Stimulated activated CD4-positive, alpha-beta T cell treated with anti-CD3 and anti-CD28 coated beads, Interleukin-4, amount 100 ng/mL, for 1 hour (primary cell): ENCODE data around the gene KCNQ5.

Experiments used
- DNase-seq: peaks from one replicate; pipeline ENCODE4 v3.0.0-alpha.2; 2020

The KCNQ5 gene

DNA sequence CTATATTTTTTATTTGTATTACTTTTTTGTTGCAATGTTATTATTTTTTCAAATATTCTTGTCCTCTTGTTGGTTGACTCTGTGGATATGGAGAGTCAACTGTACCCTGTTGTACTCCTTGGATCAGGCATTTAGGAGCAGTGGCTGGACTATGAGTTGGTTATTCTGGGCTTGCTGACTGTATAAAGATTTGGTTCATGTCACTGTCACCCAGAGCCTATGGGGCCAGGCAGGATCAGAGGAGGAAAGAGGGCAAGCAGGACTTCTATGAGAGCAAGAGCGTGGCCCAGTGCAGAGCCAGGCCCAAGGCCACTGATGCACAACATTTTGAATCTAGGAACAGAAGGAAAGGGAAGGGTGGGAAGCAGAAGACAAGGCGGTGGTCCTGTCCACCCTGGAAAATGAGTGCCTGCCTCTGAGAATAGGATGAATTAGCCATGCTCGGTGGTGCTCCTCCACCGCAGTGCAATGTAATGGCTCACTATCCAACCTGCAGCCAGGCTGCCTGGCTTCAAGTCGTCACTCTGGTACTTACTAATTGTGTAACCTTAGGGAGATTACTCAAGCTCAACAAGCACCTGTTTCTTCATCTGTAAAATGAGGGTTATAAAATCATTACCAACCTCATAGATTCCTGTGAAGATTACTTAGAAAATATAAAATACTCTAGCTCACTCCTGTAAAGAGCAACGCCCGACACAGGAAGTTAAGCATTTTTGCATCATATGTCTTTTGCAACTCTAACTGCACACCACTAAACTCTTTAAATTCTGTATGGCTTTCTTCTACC lies 192.1 kb downstream of the KCNQ5 start:
- no peak for DNase-seq

DNA sequence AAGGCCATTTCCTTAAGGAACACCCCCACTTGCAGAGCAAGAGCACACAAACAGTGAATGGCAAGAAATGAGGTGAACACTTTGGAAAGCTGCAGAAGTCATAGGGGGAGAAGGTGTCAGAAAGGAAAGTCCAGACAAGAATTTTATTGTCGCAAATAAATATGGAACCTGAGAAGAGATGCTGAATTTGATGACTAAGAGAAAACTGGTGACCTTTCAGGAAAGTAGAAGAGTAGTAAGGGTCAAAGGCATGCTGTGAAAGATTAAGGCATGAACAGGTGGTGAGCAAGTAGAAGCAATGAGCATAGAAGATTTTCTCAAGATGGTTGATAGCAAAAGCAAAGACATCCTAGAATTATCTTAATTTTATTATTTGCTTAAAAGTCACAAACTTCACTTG lies 194.2 kb downstream of the KCNQ5 start:
- no peak for DNase-seq

GRCh38 chr6:72817208-72817607 lies 195.3 kb downstream of the KCNQ5 start:
- no peak for DNase-seq

- DNase-seq, result no peak
Observed at GRCh38 chr6:72819609-72820008, 197.7 kb downstream of the KCNQ5 start.

- no peak for DNase-seq
Observed at GRCh38 chr6:72820153-72820552, 198.3 kb downstream of the KCNQ5 start.

DNA sequence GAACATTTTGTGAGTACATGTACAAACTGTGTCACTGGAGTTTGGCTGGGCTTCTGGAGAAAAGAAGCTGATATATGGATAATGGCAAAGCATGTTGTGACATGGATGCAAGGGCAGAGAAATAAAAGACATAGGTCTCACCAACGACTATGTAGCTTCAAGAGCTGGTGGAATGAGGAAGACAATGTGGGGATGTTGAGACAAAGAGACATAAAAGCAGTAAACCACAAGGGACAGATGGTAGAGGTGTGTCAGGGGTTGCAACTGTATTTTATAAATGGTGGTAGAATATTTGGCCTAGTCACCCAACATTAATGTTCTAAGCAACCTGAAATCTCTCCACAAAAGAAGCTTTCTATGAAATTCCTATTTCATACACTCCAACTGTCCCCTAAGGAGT lies 199.0 kb downstream of the KCNQ5 start:
- no peak for DNase-seq

- DNase-seq, result no peak
Observed at GRCh38 chr6:72822023-72822422, 200.2 kb downstream of the KCNQ5 start.

DNA sequence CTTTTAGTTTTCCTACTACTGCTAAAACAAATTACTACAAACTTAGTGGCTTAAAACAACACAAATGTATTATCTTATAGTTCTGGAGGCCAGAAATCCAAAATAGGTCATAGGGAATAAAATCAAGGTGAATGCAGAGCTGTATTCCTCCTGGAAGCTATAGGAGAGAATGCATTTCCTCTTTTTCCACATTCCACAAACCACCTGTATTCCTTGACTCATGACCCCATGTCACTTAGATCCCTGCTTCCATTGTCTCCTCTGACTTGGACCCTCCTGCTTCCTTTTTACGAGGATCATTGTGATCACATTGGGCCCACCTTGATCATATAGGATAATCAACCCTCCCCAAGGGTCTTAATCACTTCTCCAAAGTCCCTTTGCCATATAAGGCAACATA lies 200.8 kb downstream of the KCNQ5 start:
- no peak for DNase-seq

DNA sequence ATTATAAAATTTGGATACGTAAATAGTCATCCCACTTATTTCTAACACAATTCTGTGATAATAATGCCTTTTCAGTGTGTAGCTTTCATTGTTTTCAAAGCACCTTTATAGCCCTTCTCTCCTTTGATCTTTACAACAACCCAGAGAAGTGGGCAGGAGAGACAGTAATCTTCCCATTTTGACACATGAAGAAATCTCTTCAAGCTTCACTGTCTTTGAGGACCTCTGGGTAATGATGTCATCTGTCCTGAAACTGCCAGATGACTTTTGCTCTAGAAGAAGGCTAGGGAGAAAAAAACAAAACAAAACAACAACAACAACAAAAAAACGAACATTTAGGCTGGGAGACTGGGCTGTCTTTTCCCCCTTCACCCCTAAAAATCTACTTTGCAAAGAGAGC lies 203.0 kb downstream of the KCNQ5 start:
- DNase-seq, result no peak

- no peak for DNase-seq
Observed at GRCh38 chr6:72825315-72825911, 203.5 kb downstream of the KCNQ5 start.

DNA sequence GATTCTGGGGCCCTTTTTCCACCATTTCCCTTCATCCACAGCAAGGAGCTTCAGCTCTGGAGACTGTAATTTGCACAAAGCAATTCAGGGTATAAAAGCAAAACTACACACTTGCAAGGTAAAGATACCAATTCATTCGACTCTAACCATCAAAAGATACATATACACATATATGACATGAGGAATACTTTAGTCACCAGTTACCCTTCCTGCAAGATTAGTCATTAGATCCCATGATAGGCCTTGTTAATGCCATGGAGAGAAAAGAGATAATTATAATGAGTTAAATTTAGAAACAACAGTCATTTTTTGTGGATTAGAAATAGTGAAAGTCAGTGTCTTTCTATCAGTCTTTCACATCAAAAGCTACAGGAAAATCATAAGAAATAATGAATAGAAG lies 204.2 kb downstream of the KCNQ5 start:
- no peak for DNase-seq

- DNase-seq, result no peak
Observed at GRCh38 chr6:72826744-72827438, 205.0 kb downstream of the KCNQ5 start.

DNA sequence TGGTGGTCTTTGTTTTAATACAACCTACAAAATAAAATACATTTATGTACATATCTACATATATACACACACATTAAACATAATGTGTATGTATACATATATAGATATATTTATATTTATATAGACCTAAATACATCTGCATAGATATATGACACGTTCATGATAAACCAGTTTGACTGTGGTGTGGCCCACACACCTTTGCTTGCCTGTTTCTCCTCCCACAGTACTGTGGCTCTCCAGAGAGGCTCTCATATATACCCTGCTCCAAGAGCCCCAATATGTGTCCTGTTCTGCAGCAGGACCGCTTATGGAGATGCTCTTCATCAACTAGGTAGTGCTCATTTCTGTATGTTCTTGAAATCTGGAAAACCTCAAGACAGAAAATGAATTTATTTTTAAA lies 207.0 kb downstream of the KCNQ5 start:
- DNase-seq, result no peak

DNA sequence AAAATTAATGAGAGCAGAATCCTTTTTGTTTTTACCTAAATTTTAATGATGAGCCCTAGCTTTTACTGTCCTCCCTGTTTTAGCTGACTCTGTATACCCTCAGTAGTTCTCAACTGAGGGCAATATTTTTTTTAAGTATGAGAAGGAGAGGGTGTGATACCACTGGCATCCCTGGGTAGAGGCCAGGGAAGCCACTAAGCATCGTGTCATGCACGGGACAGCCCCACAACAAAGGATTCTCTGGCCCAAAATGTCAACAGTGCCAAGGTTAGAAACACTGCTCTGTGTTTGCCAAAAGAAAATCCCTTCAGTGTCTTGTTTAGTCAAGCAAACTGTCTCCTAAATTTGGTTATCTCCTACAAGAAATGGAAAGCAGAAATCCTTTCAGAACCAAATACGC lies 210.4 kb downstream of the KCNQ5 start:
- no peak for DNase-seq

DNA sequence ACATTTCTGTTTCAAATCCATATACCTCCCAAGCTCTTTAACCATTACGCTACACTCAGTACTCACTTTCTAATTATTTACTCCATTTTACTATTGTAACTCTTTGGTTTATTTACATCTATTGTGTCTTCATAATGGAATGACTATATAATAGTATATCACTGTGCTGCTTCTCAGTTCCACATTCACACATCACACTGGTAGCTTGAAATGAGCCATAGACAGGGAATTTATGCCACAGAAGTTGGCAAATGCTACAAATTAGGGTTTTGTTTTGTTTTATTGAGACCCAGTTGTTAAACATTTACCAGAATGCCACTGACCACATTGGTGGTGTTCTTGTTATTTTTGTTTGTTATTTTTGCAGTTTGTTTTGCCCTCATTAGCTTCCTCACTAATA lies 213.9 kb downstream of the KCNQ5 start:
- DNase-seq, result no peak

DNA sequence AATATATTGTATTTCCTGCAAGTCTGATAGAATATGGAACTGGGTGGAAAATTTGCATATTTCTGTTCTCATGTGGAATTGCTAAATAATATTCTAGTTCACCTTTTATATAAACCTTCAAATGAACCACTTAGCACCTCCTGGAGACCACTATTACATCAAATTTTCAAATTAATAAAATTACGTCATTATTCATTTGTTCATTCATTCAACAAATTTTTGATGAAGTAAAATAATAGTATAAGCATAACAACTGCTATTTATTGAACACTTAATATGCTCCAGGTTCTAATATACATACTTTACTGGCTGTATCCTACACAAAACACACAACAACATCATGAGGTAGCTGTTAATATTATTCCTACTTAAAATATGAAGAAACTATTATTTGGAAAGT lies 215.1 kb downstream of the KCNQ5 start:
- DNase-seq, result no peak

GRCh38 chr6:72841195-72841594 lies 219.3 kb downstream of the KCNQ5 start:
- DNase-seq, result no peak

DNA sequence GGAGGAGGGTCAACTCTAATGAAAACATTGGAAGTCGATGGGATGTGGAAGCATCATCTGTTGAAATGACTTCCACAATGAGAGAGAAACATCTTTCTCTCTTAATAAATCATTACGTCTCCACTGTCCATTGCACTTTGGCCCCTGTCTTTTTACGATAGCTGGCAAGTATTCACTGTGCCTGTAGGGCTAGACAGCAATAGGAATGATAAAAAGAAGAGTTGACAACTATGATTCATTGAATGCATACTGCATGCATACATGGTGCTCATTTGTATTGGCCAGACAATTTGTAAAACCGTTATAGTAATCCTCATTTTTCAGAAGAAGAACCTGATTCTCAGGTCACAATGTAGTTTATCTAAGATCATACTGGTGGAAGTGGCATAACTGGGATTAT lies 220.3 kb downstream of the KCNQ5 start:
- no peak for DNase-seq

DNA sequence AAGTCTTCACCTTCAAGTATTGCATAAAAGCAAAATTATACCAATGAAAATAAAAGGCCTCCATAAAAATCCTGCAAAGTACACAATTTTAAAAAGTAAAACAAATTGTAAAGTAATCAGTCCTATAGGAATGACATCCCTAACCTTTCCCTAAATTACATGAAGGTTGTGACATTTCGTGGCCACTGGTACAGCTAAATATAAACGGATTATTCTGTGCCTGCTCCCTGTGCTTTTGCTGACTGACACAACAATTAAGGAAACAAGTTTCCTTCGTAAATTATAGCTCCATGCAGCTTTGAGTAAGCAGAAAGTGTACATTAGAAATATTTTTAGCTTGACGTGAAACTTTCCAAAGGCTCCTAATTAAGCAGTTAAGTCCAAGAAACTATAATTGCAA lies 222.8 kb downstream of the KCNQ5 start:
- no peak for DNase-seq

DNA sequence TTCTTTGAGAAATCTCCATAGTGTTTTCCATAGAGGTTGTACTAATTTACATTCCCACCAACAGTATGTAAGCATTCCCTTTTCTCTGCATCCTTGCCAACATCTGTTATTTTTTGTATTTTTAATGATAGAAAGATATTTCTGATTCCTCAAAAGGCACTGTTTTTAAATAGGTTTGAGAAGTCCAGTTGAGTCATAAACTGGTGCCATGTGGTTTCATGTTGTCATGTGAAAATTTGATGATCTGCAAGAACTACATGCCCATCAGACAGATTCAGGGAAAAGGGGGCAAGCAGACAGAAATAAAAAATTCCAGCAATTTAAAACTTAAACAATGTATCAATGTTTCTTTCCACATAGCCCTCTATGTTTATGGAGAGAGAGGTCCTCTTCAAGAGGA lies 227.5 kb downstream of the KCNQ5 start:
- no peak for DNase-seq

DNA sequence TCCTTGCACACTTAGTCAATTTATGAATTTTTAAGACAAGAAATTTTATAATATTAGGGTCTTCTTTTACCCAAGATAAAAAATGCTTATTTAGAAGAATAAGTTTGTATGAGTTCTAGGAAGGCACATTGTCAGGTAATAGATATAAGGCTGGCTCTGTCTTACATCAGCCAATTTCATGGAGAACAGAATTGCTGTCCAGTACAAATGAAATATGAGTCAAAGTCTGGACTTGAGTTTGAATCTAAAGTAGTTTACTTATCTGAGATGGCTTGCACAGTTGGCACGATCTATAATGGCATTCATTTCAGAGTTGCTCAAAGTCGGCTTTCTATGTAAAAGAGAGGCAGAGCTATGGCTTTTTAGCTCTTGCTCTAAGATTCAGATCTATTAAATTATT lies 228.2 kb downstream of the KCNQ5 start:
- DNase-seq, result no peak

DNA sequence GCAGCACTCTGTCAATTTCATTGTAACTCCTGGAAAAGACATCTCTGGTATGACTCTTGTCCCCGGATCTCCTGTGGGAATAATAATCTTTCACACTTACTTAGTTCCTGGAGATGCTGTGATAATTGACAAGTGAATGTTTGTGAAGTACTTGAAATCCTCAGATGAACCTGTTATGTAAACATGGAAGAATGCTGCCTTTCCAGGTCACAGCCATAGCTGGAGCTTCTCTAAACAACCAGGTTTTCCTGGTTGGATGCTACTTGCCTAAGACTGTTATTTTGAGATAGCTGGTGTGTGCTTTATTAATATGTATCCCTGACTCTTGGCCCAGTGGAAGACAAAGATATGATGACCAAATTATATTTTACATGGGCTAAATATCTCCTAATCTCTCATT lies 228.6 kb downstream of the KCNQ5 start:
- DNase-seq, result no peak

GRCh38 chr6:72855471-72855870 lies 233.6 kb downstream of the KCNQ5 start:
- no peak for DNase-seq

GRCh38 chr6:72856801-72857200 lies 234.9 kb downstream of the KCNQ5 start:
- DNase-seq, result no peak
